CD4-positive, alpha-beta T cell treated with Interleukin-17A for 1 hour (primary cell): ENCODE data around the gene ZNF444.
"Not testable (repeated sequence)": the region's sequence is repeated elsewhere in the genome, so short reads cannot be mapped to it uniquely, and the experiment has no call there.

Source experiments
- DNase-seq: peaks from one replicate; pipeline ENCODE4 v3.0.0-alpha.2; 2020

Gene ZNF444

DNA sequence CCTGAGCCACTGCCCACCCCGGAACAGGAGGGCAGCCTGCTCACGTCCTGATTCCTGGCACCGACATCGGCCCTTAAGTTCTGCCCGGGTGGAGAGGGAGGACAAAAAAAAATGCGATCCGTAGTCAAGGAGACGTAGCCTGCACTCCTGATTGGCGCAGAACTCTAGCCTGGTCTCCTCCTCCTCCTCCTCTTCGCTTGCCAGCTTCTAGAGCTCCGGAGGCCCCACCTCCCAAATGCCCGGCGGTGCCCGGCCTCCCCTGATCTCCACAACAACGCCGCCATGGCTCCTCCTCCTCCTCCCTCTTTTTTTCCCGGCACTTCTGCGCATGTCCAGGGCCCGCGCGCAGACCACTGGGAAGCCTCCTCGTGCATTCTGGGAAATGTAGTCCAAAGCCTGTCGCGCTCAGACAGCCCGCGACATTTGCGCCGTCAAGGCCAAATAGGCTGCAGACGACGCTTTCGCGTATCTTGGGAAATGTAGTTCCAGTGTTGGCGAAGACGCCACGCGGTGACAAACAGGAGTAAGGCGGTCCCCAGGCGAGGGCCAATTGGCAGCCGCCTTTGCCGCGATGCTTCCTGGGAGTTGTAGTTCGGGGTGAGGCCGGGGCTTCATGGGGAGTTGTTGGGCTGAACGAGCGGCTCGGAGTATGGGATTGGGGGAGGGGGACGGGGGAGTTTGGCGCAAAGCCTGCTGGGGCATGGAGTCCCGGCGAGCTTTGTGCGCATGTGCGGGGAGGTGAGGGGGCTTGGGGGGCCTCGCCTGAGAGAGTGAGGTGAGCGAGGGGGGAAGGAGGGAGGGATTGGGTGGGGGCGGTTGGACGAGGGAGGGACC lies at the start of gene ZNF444:
Gene ZNF444, plus strand, starts transcription at position 705 of the 834 bp plus-strand sequence. CDS start 5,625 bp downstream, outside the sequence.
- DNase-seq, result peak; percentile 100

DNA sequence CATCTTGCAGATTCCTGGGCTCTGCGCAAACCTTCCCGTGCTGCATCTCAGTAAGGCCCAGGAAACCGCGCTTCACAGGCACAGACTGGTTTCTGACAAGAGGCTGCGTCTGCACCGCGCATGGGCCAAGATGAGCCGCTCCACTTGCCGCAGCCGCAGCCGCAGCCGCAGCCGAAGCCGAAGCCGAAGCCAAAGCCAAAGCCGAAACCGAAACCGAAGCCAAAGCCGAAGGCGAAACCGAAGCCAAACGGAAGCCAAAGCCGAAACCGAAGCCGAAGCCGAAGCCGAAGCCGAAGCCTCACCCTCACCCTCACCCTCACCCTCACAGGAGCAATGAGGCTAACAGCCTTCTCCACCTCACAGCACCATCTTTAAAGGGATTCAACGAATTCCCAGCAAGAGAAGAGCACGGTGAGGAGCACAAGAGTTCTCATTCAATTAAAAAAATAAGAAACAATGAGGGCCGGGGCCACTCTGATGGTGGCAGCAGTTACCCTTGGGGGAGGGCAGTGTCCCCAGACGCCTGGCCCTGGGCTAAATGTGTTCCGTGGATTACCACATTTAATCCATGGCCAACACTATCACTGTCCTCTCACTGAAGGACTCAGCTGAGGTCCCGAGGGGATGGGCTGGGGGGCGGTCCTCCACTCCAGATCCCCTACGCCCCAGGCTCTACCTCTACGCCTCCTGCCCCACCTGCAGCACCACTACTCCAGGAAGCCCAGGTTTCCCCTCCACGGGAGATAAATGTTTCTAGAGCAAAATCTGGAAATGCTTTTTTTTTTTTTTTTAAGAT lies 49.1 kb upstream of the ZNF444 start:
- peak; percentile 45 for DNase-seq

GRCh38 chr19:56092685-56093631 lies 48.1 kb upstream of the ZNF444 start:
- no peak for DNase-seq

GRCh38 chr19:56094449-56094848 lies 46.6 kb upstream of the ZNF444 start:
- DNase-seq, result no peak

GRCh38 chr19:56096665-56097064 lies 44.4 kb upstream of the ZNF444 start:
- no peak for DNase-seq

GRCh38 chr19:56097306-56097705 lies 43.8 kb upstream of the ZNF444 start:
- no peak for DNase-seq

GRCh38 chr19:56097776-56098175 lies 43.3 kb upstream of the ZNF444 start:
- no peak for DNase-seq

- DNase-seq, result not testable (repeated sequence)
Observed at GRCh38 chr19:56098237-56098636, 42.9 kb upstream of the ZNF444 start.

DNA sequence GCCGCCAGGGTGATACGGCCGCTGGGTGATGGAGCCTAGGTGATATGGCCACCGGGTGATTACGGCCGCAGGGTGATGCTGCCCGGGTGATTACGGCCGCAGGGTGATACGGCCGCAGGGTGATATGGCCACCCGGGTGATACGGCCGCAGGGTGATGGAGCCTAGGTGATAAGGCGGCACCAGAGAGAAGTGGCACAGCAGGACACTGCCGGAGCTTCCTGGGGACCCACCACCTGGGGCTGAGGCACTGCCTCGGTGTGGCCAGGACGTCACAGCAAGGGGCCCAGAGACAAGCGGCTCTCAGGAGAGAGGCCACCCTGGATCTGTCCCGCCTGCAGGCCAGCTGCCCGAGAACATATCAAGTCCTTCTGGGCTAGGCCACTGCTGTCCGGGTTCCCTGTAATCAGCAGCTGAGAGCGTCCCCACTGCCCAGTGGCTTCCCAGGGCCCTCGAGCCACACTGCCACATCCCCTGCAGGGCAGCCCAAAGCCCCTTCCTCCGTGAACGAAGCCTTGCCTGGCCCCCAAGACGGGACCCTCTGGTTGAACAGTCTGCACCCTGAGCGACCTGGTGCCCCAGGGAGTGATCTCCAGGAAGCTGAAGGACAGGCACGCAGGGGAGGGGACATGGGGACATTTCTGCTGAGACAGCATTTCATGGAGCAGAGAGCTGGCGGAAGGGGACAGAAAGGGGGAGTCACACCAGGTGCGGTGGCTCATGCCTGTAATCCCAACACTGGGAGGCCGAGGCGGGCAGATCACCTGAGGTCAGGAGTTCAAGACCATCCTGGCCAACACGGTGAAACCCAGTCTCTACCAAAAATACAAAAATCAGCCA lies 42.1 kb upstream of the ZNF444 start:
- DNase-seq, result no peak

GRCh38 chr19:56099638-56100539 lies 41.2 kb upstream of the ZNF444 start:
- no peak for DNase-seq

DNA sequence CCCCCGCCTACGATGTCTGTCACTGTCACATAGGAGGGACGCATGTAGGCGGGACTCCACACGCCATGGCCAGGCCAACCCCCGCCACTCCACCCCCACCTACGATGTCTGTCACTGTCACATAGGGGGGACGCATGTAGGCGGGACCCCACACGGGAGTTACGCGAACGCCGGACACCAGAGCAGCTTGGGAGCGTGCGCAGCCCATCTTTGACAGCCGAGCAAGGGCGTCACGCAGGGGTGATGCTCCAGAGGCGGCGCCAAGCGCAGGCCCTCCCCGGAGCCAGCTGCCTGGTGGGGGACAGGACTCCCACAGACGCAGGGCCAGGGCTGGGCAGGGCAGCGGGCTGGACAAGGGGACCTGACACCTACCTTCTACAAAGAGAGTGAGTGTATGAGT lies 40.0 kb upstream of the ZNF444 start:
- no peak for DNase-seq

GRCh38 chr19:56101746-56102535 lies 39.1 kb upstream of the ZNF444 start:
- no peak for DNase-seq

- DNase-seq, result no peak
Observed at GRCh38 chr19:56103027-56103614, 38.0 kb upstream of the ZNF444 start.

GRCh38 chr19:56104423-56104822 lies 36.7 kb upstream of the ZNF444 start:
- DNase-seq, result no peak

- peak; percentile 49 for DNase-seq
Observed at GRCh38 chr19:56105090-56105701, 35.9 kb upstream of the ZNF444 start.

DNA sequence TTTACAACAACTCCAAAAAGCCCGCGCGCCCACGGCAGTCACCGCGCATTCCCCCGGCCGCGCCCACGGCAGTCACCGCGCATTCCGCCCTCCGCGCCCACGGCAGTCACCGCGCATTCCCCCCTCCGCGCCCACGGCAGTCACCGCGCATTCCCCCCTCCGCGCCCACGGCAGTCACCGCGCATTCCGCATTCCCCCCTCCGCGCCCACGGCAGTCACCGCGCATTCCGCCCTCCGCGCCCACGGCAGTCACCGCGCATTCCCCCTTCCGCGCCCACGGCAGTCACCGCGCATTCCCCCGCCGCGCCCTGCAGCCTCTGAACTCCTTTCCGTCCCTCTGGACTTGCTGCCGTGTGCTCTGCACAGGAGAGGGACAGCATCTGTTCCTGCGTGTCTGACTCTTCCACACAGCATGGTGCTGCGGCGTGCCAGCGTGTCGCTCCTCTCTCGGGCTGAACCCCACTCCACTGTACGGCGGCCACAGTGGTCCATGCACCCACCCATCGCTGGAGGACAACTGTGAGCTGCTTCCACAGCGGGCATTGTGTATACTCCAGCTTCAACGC lies 35.2 kb upstream of the ZNF444 start:
- DNase-seq, result not testable (repeated sequence)

- no peak for DNase-seq
Observed at GRCh38 chr19:56106397-56106849, 34.7 kb upstream of the ZNF444 start.

GRCh38 chr19:56106993-56107392 lies 34.1 kb upstream of the ZNF444 start:
- no peak for DNase-seq
